Activated CD4-positive, CD25-positive, alpha-beta regulatory T cell (primary cell): ENCODE data around the gene MLLT10.
"Not testable (repeated sequence)": the region's sequence is repeated elsewhere in the genome, so short reads cannot be mapped to it uniquely, and the experiment has no call there.

ENCODE experiments used
- DNase-seq, 4 experiments: peaks; one replicate each; lab custom pipeline; 2025; lab: John Stamatoyannopoulos, UW

MLLT10 gene

GRCh38 chr10:21699575-21699974, 165.5 kb downstream of the MLLT10 start:
- no peak for DNase-seq

- no peak for DNase-seq
Measured at GRCh38 chr10:21700474-21700873, 166.4 kb downstream of the MLLT10 start.

GRCh38 chr10:21702633-21703111, 168.6 kb downstream of the MLLT10 start:
- no peak for DNase-seq

GRCh38 chr10:21705142-21705827, 171.3 kb downstream of the MLLT10 start:
- no peak for DNase-seq

GRCh38 chr10:21705828-21706176, 171.8 kb downstream of the MLLT10 start:
- no peak for DNase-seq

GRCh38 chr10:21707498-21707897, 173.5 kb downstream of the MLLT10 start:
- no peak for DNase-seq

- DNase-seq = no peak
Measured at GRCh38 chr10:21712975-21713374, 178.9 kb downstream of the MLLT10 start.

GRCh38 chr10:21715531-21716195, 181.6 kb downstream of the MLLT10 start:
- DNase-seq = no peak

GRCh38 chr10:21717437-21718054, 183.5 kb downstream of the MLLT10 start:
- DNase-seq = not testable (repeated sequence)

GRCh38 chr10:21719502-21719901, 185.5 kb downstream of the MLLT10 start:
- no peak for DNase-seq

GRCh38 chr10:21720090-21720489, 186.1 kb downstream of the MLLT10 start:
- no peak for DNase-seq

- no peak for DNase-seq
Measured at GRCh38 chr10:21721000-21721665, 187.1 kb downstream of the MLLT10 start.

- DNase-seq = no peak
Measured at GRCh38 chr10:21722209-21722608, 188.2 kb downstream of the MLLT10 start.

GRCh38 chr10:21724020-21724589, 190.1 kb downstream of the MLLT10 start:
- DNase-seq = no peak

- DNase-seq = no peak
Measured at GRCh38 chr10:21724687-21725367, 190.8 kb downstream of the MLLT10 start.

- DNase-seq = no peak
Measured at GRCh38 chr10:21726601-21727225, 192.7 kb downstream of the MLLT10 start.

GRCh38 chr10:21727452-21728168, 193.6 kb downstream of the MLLT10 start:
- DNase-seq = no peak

GRCh38 chr10:21728618-21729017, 194.6 kb downstream of the MLLT10 start:
- DNase-seq = no peak

- no peak for DNase-seq
Measured at GRCh38 chr10:21732067-21732772, 198.2 kb downstream of the MLLT10 start.

GRCh38 chr10:21733710-21734109, 199.7 kb downstream of the MLLT10 start:
- no peak for DNase-seq
